ENCODE results near the gene CA11. TPM values are rescaled to one million over a fixed set of nuclear protein-coding genes. Genes with fewer than 3 reads are reported as not detected.

Gene CA11
- total and polyA plus RNA-seq, 2 experiments from 2014 or later = 8.8 to 29.7 TPM

- DNase-seq (ENCODE audit: low spot score) = no peak
- Mint-ChIP-seq H3K27ac (no peak overlapping the region), H3K9me3 (peaks cover 9% of the 10 kb centered on the region; the same call in 2 of the 3 replicates), H3K36me3 (ENCODE audit: low read depth) (no peaks in the 10 kb centered on the region; the same call in 2 of the 3 replicates), H3K4me3 (no peak overlapping the region), H3K4me1 (peaks cover 13% of the 10 kb centered on the region), H3K27me3 (ENCODE audit: insufficient read depth, low read depth, poor library complexity) (peaks cover 6% of the 10 kb centered on the region)
- H3K79me2 ChIP-seq (replicated peaks; ENCODE audit: insufficient read depth) = no peaks in the 10 kb centered on the region
- ATAC-seq = no peak
- TF ChIP-seq ZNF331 (CRISPR knock-in tag; IDR thresholded peaks at IDR 0.05; ENCODE audit: low read depth) = no peak
- no peak for TF ChIP-seq REST (IDR thresholded peaks at IDR 0.05; ENCODE audit: unreplicated experiment)
- TF ChIP-seq JUNB (IDR thresholded peaks at IDR 0.05; ENCODE audit: unreplicated experiment) = no peak
- no peak for TF ChIP-seq ETS1 (IDR thresholded peaks at IDR 0.05)
- no peak for TF ChIP-seq EZH2 (IDR thresholded peaks at IDR 0.05; ENCODE audit: low read depth, unreplicated experiment)
- no peak for TF ChIP-seq POLR2AphosphoS5 (IDR thresholded peaks at IDR 0.05; ENCODE audit: low read depth)
- TF ChIP-seq ZNF114 (CRISPR knock-in tag; IDR thresholded peaks at IDR 0.05) = no peak
- no peak for TF ChIP-seq CTCF (conservative IDR thresholded peaks at IDR 0.05; ENCODE audit: low read depth in 2 of 2)
- no peak for TF ChIP-seq NANOG (IDR thresholded peaks at IDR 0.05; ENCODE audit: borderline replicate concordance)
- no peak for TF ChIP-seq STAT1 (IDR thresholded peaks at IDR 0.05; ENCODE audit: unreplicated experiment)
- no peak overlapping the region for H3K4me2 ChIP-seq
- H3K36me3 ChIP-seq (ENCODE audit: insufficient read depth) = no peaks in the 10 kb centered on the region
- H2AFZ ChIP-seq = no peak overlapping the region
- no peaks in the 10 kb centered on the region for H4K20me1 ChIP-seq (replicated peaks; ENCODE audit: insufficient read depth)
- peaks cover 6% of the 10 kb centered on the region for H3K4me1 ChIP-seq (ENCODE audit: insufficient read depth)
- no peaks in the 10 kb centered on the region for H3K27me3 ChIP-seq (ENCODE audit: insufficient read depth)
- no peak overlapping the region for H3K27ac ChIP-seq (ENCODE audit: low read depth)
- no peak overlapping the region for H3K4me3 ChIP-seq
- H3K9me2 ChIP-seq (ENCODE audit: insufficient read depth) = no peaks in the 10 kb centered on the region
- no peaks in the 10 kb centered on the region for H3F3A ChIP-seq (replicated peaks; ENCODE audit: low read depth)
These were observed 22.8 kb upstream of the CA11 start for GRCh38 chr19:48668761-48669160.

GRCh38 chr19:48668332-48668731 lies 22.3 kb upstream of the CA11 start:
- Histone ChIP-seq H4K20me1 (replicated peaks; ENCODE audit: insufficient read depth) (no peaks in the 10 kb centered on the region), H3K79me2 (replicated peaks; ENCODE audit: insufficient read depth) (no peaks in the 10 kb centered on the region), H3K27me3 (ENCODE audit: insufficient read depth) (no peaks in the 10 kb centered on the region), H3K36me3 (ENCODE audit: insufficient read depth) (no peaks in the 10 kb centered on the region), H2AFZ (no peak overlapping the region), H3K4me3 (no peak overlapping the region), H3F3A (replicated peaks; ENCODE audit: low read depth) (no peaks in the 10 kb centered on the region), H3K4me2 (no peak overlapping the region), H3K27ac (ENCODE audit: low read depth) (no peak overlapping the region), H3K9me2 (ENCODE audit: insufficient read depth) (no peaks in the 10 kb centered on the region), H3K4me1 (ENCODE audit: insufficient read depth) (peaks cover 2% of the 10 kb centered on the region)
- ATAC-seq (no peak), DNase-seq (ENCODE audit: low spot score) (no peak)
- H3K4me1 Mint-ChIP-seq = peaks cover 9% of the 10 kb centered on the region
- no peak overlapping the region for H3K27ac Mint-ChIP-seq
- H3K27me3 Mint-ChIP-seq (ENCODE audit: insufficient read depth, low read depth, poor library complexity) = peaks cover 4% of the 10 kb centered on the region
- no peaks in the 10 kb centered on the region; the same call in 2 of the 3 replicates for H3K36me3 Mint-ChIP-seq (ENCODE audit: low read depth)
- no peak overlapping the region for H3K4me3 Mint-ChIP-seq
- H3K9me3 Mint-ChIP-seq = peaks cover 9% of the 10 kb centered on the region; the same call in 2 of the 3 replicates
- TF ChIP-seq STAT1 (IDR thresholded peaks at IDR 0.05; ENCODE audit: unreplicated experiment) (no peak), CREB1 (CRISPR knock-in tag; IDR thresholded peaks at IDR 0.05; ENCODE audit: low read depth) (no peak), ZNF331 (CRISPR knock-in tag; IDR thresholded peaks at IDR 0.05; ENCODE audit: low read depth) (no peak), ZNF114 (CRISPR knock-in tag; IDR thresholded peaks at IDR 0.05) (no peak), EZH2phosphoT487 (IDR thresholded peaks at IDR 0.05; ENCODE audit: unreplicated experiment) (no peak)

All from GM23338 (cell line).